ENCODE measurements around the gene POU3F1.

POU3F1 gene

DNA sequence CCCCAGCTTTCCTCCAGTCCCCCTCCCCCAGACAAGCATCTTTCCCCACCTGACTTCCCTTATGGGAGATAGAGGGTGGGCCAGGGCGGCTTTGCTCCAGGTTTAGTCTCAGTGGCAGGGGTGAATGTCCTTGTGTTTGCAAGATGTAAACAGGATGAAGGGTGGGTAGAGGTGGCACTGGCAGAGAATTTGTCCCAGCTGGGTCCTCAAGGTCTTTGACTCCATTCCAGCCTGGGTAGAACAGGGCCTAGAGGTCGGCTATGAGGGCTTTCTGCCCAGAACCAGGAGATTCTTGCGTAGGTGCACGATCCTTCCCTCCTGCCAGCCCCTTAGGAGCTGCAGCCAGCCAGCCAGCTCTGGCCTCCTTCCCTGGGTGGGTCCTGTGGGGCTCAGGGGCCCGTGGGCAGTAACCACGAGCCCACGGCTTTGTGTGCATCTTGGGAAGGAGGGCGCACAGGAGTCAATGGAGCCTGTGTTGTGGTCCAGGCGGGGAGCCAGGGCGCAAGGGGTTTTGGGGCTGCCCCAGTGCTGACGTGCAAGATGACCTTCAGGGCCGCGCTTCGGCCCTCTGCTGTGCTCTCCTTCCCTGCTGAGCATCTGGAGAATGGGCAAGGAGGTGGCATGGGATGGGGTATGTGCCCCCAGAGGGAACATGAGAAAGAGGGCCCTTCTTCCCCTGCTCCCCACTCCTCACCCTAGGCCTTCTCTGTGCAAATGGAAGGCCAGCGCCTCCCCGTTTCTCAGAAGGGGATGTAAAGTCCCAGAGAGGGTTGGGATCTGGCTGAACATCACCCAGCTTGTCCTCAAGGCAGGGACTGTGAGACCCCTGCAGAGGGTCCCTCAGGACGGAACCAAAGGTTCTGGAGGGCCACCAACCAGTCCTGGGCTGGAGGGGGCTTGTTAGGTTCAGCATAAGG, 15.7 kb downstream of the POU3F1 start:
- no peak overlapping the region for H3K27ac ChIP-seq
- TF ChIP-seq, protein P1, sequence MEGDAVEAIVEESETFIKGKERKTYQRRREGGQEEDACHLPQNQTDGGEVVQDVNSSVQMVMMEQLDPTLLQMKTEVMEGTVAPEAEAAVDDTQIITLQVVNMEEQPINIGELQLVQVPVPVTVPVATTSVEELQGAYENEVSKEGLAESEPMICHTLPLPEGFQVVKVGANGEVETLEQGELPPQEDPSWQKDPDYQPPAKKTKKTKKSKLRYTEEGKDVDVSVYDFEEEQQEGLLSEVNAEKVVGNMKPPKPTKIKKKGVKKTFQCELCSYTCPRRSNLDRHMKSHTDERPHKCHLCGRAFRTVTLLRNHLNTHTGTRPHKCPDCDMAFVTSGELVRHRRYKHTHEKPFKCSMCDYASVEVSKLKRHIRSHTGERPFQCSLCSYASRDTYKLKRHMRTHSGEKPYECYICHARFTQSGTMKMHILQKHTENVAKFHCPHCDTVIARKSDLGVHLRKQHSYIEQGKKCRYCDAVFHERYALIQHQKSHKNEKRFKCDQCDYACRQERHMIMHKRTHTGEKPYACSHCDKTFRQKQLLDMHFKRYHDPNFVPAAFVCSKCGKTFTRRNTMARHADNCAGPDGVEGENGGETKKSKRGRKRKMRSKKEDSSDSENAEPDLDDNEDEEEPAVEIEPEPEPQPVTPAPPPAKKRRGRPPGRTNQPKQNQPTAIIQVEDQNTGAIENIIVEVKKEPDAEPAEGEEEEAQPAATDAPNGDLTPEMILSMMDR (conservative IDR thresholded peaks at IDR 0.05), result no peak
- no peak for TF ChIP-seq ZFX (IDR thresholded peaks at IDR 0.05)

DNA sequence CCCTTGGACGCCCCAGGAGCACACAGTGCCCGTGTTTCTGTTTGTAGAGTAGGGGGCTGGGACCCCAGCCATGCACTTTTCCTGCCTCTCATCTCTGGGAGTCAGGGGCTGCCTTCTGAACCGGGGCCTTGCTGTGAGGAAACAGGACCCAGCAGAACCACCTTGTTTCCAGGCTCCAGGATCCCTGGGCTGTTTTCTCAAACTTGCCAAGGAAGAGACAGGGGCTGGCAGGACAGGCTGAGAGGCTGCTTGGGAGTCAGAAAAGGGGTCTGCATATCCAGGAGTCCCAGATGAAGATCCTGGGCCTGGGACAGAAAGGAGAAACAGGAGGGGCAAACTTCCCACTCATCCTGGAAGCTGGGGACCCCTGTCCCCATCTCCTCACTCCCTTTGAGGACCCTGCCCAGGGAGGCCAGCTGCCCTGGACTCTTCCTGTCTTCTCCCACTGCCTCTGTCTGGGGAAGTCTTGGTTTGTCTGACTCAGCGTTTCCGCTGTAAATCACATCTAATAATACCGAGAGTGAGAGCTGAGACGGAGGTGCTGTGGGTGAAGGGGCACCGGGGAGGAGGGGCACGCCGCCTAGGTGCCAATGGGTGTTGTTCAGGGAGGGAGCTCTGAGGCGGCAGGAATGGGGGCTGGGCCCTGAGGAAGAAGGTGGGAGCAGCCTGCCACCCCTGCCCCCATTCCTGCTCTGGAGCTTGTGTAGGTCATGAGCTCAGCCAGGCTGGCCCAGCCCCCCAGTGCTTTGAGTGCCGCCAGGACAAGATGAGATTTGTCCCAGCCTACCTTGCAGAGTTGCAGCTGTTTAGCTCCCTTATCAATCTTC, 16.7 kb downstream of the POU3F1 start:
- no peak for TF ChIP-seq ZFX (IDR thresholded peaks at IDR 0.05)
- TF ChIP-seq, protein P1 (conservative IDR thresholded peaks at IDR 0.05), result no peak
- no peak overlapping the region for H3K27ac ChIP-seq

DNA sequence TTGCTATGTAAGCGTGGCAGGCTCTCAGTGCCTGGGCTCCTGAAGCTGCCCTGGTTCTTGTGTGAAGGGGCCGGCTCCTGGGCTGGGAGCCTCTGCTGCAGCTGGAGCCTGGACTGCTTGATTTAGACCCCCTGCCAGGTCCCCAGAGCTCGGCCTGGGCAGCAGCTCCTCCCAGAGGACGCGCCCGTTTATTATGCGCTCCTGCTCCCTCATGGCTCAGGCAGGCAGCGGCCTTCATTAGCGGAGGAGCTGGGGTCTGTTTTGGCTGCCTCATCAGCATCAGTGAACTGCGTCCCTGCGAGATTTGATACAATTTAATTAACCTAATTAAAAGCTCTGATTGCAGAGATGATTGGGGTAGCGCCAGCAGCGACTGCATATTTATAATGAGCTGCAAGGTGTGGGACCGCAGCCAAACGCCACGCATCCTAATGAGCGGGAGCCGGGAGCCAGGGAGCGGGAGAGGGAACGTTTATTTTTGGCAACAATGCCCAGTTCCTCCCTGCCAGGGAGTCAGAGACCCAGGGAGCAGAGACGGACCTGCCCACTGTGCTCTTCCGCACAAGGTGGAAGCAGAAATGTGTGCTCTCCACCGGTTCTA, 17.4 kb downstream of the POU3F1 start:
- TF ChIP-seq, protein P1 (conservative IDR thresholded peaks at IDR 0.05), result no peak
- TF ChIP-seq ZFX (IDR thresholded peaks at IDR 0.05), result no peak
- H3K27ac ChIP-seq, result no peak overlapping the region

DNA sequence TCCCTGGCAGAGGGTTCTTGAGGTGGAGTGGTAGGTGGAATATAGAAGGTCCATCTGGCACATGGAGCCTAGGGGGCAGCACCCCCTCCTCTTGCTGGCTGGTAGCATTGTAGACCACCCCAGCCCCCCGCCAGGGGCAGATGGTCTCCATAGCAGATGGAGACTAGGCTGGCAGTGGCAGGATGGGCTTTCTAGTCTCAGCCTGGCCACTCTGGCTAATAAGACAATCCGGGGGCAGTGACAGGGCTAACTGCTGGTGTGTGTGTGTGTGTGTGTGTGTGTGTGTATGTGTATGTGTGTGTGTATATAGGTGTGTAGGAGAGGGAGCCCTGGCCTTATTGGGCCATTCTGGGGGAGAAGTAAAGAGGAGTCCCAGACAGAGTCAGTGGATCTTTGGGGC, 17.9 kb downstream of the POU3F1 start:
- no peak overlapping the region for H3K27ac ChIP-seq
- TF ChIP-seq, protein P1 (conservative IDR thresholded peaks at IDR 0.05), result no peak
- no peak for TF ChIP-seq ZFX (IDR thresholded peaks at IDR 0.05)

DNA sequence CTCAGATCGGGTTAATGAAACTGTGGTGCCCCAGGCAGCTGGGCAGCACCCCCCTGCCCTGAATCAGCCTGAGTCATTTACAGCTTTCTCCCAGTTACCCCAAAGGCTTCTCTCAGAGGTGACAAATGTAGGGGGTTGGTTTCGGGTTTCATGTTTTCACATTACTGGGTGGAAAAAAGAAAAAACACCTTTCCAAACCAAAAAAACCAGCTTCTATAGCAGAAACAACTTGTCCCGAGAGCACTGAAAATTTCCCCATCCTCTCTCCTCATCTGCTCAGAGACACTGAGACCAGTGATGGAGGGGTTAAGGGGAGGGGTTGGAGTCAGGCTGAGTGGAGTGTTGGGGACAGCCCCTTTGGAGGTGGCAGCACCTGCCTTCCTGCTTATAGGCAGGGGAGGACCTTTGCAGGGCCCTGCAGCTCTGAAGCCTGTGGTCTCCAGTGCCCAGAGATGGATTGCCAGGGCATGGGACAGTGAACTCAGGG, 18.4 kb downstream of the POU3F1 start:
- TF ChIP-seq ZFX (IDR thresholded peaks at IDR 0.05), result no peak
- TF ChIP-seq, protein P1 (conservative IDR thresholded peaks at IDR 0.05), result no peak
- H3K27ac ChIP-seq, result no peak overlapping the region

DNA sequence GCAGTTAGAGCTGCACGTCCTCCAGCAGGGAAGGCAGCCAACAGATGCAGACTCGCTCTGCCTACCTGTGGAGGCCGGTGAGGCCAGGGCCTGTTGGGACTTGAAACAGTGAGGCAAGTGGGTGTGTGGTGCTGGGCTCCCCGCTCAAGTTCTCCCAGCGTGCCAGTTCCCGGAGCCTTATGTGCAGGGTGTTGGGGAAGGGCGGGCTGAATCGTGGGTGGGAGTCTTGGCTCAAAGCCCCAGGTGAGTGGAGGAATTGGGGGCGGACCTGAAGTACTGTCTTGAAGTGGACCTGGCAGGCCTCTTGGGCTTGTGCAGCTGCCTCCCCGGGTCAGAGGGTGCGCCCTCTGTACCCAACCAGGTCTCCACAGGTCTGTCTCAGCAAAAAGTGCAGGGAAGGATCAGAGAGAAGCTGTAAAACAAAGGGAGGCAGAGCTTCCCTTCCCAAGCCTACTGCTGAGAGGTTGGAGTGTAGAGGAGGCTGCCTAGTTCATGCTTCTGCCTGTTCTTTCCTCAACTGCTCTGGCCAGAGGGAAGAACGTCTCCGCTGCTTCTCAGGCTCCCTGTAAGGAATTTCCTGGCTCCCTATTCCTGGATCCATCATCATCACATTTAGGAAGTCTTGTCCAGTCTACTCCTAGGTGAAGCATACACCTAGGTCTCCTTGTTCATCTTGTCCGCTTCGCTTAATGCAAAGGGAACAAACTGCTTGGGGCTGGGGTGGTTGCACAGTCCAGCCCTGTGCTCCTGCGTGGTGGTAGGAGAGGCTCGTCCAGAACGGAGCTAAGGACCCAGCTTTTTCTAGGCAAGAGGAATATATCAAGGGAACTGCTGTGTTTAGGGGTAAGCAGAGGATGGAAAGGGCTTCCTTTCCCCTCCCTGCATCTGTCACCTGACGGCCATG, 19.1 kb downstream of the POU3F1 start:
- no peak overlapping the region for H3K27ac ChIP-seq
- no peak for TF ChIP-seq ZFX (IDR thresholded peaks at IDR 0.05)
- TF ChIP-seq, protein P1 (conservative IDR thresholded peaks at IDR 0.05), result no peak

All from C4-2B (cell line).